Measurements from ENCODE around the gene PIP5K1C. TPM values are rescaled to one million over a fixed set of nuclear protein-coding genes. Genes with fewer than 3 reads are reported as not detected.

The PIP5K1C gene
- total and polyA plus RNA-seq, 2 donors (not counting 1 experiment from before 2014, with no cell fraction given), result 10.4 to 46.7 TPM

DNA sequence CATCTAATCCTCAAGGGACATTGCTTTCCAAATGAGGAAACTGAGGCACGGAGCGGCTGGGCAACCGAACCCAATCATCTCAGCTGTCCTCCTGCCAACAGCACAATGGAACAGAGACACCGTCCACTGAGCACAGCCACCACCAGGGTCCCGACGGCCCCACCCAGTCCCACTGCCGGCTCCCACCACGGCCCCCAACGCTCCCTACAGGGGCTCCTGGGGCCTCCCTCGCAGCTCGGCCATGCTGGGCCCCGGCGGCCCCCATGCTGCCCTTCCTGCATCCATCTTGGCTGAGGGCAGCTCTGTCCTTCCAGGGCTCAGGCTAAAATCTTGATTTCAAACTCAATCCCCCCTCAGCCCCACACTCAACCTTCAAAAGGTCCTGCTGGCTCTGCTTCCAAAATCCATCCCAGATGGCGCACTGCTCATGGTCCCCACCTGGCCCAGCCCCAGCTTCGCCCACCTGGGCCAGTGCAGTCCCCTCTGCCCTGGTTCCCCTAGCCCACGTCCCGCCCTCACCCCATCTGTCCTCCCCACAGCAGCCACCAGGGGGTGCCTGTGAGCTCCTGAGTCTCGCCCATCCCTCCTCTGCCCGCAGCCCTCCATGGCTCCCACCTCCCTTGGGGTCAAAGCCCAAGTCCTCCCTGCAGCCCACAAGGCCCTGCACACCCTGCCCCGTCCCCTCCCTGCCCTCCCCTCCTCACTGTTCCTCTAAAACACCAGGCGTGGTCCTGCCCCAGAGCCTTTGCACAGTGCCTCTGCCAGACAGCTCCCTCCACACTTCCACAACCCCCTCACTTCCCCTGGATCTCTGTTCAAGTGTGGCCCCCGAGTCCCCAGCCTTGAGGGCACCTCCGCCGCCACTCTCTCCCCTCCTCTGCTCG, 7.9 kb downstream of the PIP5K1C start:
- ChIA-PET CTCF (interaction anchor here (0.6 to 1.5 kb wide), 9 partner anchors 12 to 472 kb away, joined by 3 to 5 read pairs (median 3); partner anchors contain the start of gene MRPL54), POLR2A (no interaction called here)
- Mint-ChIP-seq H3K9me3 (ENCODE audit: insufficient read depth) (no peaks in the 10 kb centered on the region), H3K4me3 (no peak overlapping the region), H3K27ac (peak overlapping the region; percentile 59), H3K4me1 (peaks cover 39% of the 10 kb centered on the region), H3K27me3 (no peaks in the 10 kb centered on the region)
- H3K4me3 ChIP-seq (ENCODE audit: control extremely low read depth in 1 of 5, extremely low read depth in 1 of 5, insufficient read depth in 1 of 5, low read depth in 2 of 5, low read length in 4 of 5), result no peak overlapping the region
- H3K27ac ChIP-seq (ENCODE audit: low read length in 2 of 2), result no peak overlapping the region
- no peaks in the 10 kb centered on the region for H3K36me3 ChIP-seq (replicated peaks in 1 of 2; ENCODE audit: control extremely low read depth in 1 of 2, control insufficient read depth in 1 of 2, extremely low read depth in 1 of 2, insufficient read depth in 2 of 2, low read length in 1 of 2)
- no peak overlapping the region for H3K4me2 ChIP-seq (replicated peaks; ENCODE audit: low read depth, low read length, poor library complexity, severe bottlenecking)
- intact Hi-C loops (cut with micrococcal nuclease), result no loop called here
- ATAC-seq (ENCODE audit: low read depth) (peak; percentile 21), DNase-seq (peak; percentile 52)
- H3K9ac ChIP-seq (ENCODE audit: low read length), result no peak overlapping the region
- H3K9me3 ChIP-seq (ENCODE audit: control extremely low read depth in 1 of 3, control insufficient read depth in 2 of 3, insufficient read depth in 1 of 3, low read length in 2 of 3), result peaks cover 0 to 9% (median 0%) of the 10 kb centered on the region in 3 donors
- H3K79me2 ChIP-seq (ENCODE audit: control insufficient read depth, insufficient read depth, low read length), result peaks cover 69% of the 10 kb centered on the region
- peaks cover 69% of the 10 kb centered on the region for H4K20me1 ChIP-seq (ENCODE audit: control insufficient read depth, insufficient read depth, low read length, poor library complexity, severe bottlenecking)
- no peaks in the 10 kb centered on the region for H3K27me3 ChIP-seq (replicated peaks in 1 of 4; ENCODE audit: control extremely low read depth in 1 of 4, control insufficient read depth in 3 of 4, insufficient read depth in 4 of 4, low read length in 3 of 4)
- no peak overlapping the region for H2AFZ ChIP-seq (ENCODE audit: insufficient read depth, low read depth, low read length, poor library complexity, severe bottlenecking)
- H3K4me1 ChIP-seq (ENCODE audit: control insufficient read depth in 2 of 2, insufficient read depth in 2 of 2, low read length in 2 of 2), result peaks cover 12 to 13% of the 10 kb centered on the region in 2 donors
- peak; percentile 69 for TF ChIP-seq CTCF (IDR thresholded peaks at IDR 0.05)
- no peak for TF ChIP-seq EZH2 (IDR thresholded peaks at IDR 0.05; ENCODE audit: borderline replicate concordance, insufficient read depth, low read depth, low read length, poor library complexity, severe bottlenecking)
- 94% methylated on average over 25 of the region's 25 CpGs for WGBS (ENCODE audit: insufficient coverage)

- Histone ChIP-seq H3K9ac (ENCODE audit: low read length) (no peak overlapping the region), H3K79me2 (ENCODE audit: control insufficient read depth, insufficient read depth, low read length) (peaks cover 62% of the 10 kb centered on the region), H3K27me3 (replicated peaks in 1 of 4; ENCODE audit: control extremely low read depth in 1 of 4, control insufficient read depth in 3 of 4, insufficient read depth in 4 of 4, low read length in 3 of 4) (no peaks in the 10 kb centered on the region), H3K27ac (ENCODE audit: low read length in 2 of 2) (no peak overlapping the region), H2AFZ (ENCODE audit: insufficient read depth, low read depth, low read length, poor library complexity, severe bottlenecking) (no peak overlapping the region), H3K9me3 (ENCODE audit: control extremely low read depth in 1 of 3, control insufficient read depth in 2 of 3, insufficient read depth in 1 of 3, low read length in 2 of 3) (peaks cover 0 to 9% (median 0%) of the 10 kb centered on the region in 3 donors), H4K20me1 (ENCODE audit: control insufficient read depth, insufficient read depth, low read length, poor library complexity, severe bottlenecking) (peaks cover 63% of the 10 kb centered on the region), H3K4me2 (replicated peaks; ENCODE audit: low read depth, low read length, poor library complexity, severe bottlenecking) (no peak overlapping the region), H3K36me3 (replicated peaks in 1 of 2; ENCODE audit: control extremely low read depth in 1 of 2, control insufficient read depth in 1 of 2, extremely low read depth in 1 of 2, insufficient read depth in 2 of 2, low read length in 1 of 2) (no peaks in the 10 kb centered on the region), H3K4me1 (ENCODE audit: control insufficient read depth in 2 of 2, insufficient read depth in 2 of 2, low read length in 2 of 2) (peaks cover 16% of the 10 kb centered on the region in 2 donors), H3K4me3 (ENCODE audit: control extremely low read depth in 1 of 5, extremely low read depth in 1 of 5, insufficient read depth in 1 of 5, low read depth in 2 of 5, low read length in 4 of 5) (no peak overlapping the region)
- intact Hi-C loops (cut with micrococcal nuclease), result no loop called here
- H3K4me1 Mint-ChIP-seq, result peaks cover 43% of the 10 kb centered on the region
- ChIA-PET CTCF (interaction anchor here (0.6 to 1.5 kb wide), 6 partner anchors 24 to 472 kb away, joined by 3 to 5 read pairs (median 3); partner anchors contain the start of gene MRPL54), POLR2A (no interaction called here)
- 99% methylated on average over 14 of the region's 18 CpGs for WGBS (ENCODE audit: insufficient coverage)
- no peaks in the 10 kb centered on the region for H3K9me3 Mint-ChIP-seq (ENCODE audit: insufficient read depth)
- no peak for DNase-seq
- no peak overlapping the region for H3K27ac Mint-ChIP-seq
- no peak overlapping the region for H3K4me3 Mint-ChIP-seq
- TF ChIP-seq CTCF (IDR thresholded peaks at IDR 0.05), result no peak
- no peak for TF ChIP-seq EZH2 (IDR thresholded peaks at IDR 0.05; ENCODE audit: borderline replicate concordance, insufficient read depth, low read depth, low read length, poor library complexity, severe bottlenecking)
- no peak for ATAC-seq (ENCODE audit: low read depth)
- no peaks in the 10 kb centered on the region for H3K27me3 Mint-ChIP-seq
Observed at GRCh38 chr19:3691726-3692125, 8.5 kb downstream of the PIP5K1C start.

Data from B cell (primary cell).